GM21723 (cell line): ENCODE measurements around the gene ORC3.
"Not testable (repeated sequence)": the region's sequence is repeated elsewhere in the genome, so short reads cannot be mapped to it uniquely, and the experiment has no call there.

Experiments used
- ATAC-seq: cut with Tn5 transposase; IDR thresholded peaks from one replicate; pipeline ENCODE4 v1.9.1; 2021; ENCODE audit warnings: mild to moderate bottlenecking, moderate library complexity; ENCODE audit not compliant: unreplicated experiment

Gene ORC3

DNA sequence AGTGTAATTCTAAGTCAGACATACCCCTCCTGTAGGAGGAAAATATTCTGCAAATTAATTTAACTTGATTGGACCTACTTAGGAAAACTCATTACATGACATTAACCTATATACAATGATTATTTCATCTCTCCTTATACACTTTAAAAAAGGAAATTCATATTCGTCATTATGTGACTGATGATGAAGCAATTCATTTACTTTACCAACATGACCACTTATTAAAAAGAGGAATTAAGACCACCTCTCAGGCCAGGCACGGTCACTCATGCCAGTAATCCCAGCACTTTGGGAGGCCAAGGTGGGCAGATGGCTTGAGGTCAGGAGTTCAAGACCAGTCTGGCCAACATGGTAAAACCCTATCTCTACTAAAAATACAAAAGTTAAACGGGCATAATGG lies 100.5 kb downstream of the ORC3 start:
- no peak for ATAC-seq

DNA sequence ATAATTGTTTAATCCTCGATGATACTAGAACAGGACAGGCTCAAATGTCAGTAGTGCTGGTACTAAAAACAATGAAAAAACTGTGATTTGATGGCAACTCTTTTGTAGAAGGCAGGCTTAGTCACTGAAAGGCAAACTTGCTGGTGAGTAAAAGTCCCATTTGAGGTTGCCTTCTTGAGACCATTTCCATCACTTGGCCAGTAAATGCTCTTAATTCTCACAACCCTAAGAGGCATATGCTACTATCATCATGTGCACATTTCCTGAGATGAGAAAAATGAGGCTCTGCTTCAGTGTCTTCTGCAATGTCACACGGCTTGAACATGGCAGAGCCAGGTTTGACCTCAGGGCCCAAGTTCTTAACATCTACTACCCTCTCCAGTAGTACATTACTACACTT lies 102.2 kb downstream of the ORC3 start:
- ATAC-seq: no peak

DNA sequence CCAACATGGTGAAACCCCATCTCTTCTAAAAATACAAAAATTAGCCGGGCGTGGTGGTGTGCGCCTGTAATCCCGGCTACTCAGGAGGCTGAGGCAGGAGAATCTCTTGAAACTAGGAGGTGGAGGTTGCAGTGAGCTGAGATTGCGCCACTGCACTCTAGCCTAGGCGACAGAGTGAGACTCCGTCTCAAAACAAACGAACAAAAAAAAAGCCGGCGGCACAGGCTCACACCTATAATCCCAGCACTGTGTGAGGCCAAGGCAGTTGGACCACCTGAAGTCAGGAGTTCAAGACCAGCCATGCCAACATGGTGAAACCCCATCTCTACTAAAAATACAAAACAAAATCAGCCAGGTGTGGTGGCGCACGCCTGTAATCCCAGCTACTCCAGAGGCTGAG lies 106.9 kb downstream of the ORC3 start:
- ATAC-seq: not testable (repeated sequence)

DNA sequence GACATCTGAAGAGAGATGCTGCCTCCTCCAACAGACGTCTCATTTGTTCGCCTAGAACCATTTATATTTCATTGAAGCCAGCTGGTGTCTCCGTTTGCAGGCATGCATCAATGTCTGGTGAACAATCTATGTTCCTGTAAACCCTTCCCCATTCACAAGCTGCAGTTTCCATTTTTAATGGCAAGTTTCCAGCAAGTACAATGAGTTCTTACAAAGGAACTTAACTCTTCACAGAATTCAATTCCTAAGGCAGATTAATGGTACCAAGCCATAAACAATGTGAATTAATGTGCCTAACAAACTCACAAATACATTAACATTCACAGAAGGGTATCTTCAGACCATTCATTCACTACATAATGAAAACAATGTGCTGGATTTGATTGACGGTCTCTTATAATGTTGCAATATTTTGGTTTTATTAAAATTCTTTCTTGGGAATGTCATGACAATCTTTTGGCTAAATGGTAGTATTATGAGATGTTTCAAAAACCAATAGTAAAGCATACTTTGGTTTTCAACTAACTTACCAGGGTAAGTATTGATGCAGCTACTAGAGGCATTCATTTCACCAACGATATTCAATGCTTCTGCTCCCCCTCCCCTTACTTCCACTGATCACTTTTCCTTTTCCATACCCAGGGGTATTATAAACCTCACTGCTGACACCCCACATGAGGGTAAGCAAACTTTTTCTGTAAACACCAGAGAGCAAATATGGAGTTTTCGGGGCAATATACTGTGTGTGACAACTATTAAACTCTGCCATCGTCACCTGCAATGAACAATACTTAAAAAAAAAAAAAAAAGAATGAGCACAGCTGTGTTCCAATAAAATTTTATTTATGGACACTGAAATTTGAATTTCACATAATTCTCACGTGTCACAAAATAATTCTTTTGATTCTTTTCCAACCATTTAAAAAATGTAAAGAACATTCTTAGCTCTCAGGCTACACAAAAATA lies 107.9 kb downstream of the ORC3 start:
- no peak for ATAC-seq

DNA sequence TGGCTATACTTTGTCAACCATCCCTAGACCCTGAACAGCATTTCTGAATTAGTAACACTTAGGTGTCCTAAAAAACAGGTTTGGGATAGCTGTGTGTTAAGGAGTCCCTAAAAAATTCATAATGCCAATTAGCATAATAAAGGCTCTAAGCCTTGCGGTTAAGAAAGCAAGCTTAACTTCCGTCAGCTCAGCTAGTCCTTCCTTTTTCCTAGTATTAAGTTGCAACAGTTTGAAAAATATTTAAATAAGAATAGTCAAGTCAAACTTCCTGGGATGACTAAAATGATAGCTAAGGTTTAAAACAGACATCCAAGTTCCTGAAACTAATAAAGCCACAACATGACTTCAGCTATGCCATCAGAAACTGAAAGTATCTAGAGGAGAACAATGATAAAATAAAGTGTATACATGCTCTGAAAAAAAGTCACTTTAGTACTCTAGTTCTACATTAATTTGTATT lies 108.6 kb downstream of the ORC3 start:
- ATAC-seq: no peak

DNA sequence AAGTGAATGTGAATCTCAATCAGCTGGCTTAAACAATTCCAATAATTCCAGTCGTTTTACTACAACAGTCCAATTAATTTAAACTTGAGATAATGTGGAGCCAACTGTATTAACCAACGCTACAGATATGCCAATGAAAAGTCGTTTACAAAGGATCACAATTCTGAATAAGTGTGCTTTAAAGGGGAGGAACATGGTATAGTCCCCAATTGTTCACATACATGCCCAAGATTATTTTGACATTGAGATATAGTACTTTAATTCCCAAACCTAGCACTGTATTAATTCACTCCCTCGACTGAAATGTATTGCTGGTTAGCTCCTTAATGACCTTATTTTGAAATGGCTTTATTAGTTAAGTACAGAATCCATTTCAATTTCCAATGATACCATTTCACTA lies 109.6 kb downstream of the ORC3 start:
- ATAC-seq: no peak

DNA sequence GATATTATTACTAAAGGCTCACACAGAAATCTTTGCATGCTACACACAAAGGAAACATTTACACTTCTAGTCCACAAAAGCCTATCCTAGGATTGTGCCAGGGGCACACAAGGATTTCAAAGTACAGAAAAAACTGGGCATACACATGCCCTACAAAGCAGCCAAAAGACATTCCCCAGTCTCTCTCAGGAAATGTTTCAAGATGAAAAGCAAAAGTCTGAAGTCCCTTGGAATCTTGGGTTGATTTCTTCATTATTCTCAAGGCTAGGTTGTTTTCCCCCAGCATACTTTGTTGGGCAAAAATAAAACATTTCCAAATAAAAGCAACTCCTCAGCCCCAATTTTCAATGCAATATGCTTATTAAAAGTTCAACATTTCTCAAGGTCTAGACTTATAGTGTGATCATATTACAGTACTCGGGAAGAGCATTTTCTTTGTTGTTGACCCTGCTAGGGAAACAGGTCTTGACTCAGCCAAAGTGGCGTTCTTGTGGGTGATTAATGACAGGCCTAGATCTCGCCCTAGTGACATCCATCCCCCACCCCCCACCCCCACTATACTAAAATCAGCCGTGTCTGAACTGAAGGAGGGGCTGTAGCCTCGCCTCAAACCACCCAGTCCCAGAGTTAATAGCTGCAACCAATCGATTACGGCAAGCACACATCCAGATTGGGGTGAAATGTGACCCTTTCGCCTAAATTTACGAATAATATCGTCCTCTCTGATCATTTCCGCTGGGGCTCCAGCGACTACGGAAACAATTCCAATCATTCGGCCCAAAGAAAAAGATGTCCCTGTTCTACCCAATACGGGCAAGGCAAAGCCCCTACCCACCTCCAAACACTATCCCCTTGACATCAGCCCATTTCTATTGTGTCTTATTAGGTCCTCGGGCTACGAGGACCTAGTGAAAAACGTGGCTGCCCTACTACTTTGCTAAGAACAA lies 110.7 kb downstream of the ORC3 start:
- peak; percentile 19 for ATAC-seq

DNA sequence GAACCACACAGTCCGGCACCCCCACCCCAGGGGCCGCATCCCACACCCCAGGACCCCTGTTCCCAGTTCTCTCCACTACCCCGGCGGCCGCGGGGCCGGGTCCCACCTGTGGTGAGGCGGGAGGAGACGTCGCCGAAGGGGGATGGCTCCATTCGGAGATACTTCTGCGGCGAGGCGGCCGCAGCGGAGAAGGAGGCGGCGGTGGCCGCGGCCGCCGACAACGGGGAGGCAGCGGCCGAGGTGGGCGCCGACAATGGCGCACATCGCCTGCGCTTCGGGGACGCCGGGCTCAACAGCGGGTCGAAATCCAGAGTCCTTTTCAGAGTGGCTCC lies 111.4 kb downstream of the ORC3 start:
- ATAC-seq: no peak

DNA sequence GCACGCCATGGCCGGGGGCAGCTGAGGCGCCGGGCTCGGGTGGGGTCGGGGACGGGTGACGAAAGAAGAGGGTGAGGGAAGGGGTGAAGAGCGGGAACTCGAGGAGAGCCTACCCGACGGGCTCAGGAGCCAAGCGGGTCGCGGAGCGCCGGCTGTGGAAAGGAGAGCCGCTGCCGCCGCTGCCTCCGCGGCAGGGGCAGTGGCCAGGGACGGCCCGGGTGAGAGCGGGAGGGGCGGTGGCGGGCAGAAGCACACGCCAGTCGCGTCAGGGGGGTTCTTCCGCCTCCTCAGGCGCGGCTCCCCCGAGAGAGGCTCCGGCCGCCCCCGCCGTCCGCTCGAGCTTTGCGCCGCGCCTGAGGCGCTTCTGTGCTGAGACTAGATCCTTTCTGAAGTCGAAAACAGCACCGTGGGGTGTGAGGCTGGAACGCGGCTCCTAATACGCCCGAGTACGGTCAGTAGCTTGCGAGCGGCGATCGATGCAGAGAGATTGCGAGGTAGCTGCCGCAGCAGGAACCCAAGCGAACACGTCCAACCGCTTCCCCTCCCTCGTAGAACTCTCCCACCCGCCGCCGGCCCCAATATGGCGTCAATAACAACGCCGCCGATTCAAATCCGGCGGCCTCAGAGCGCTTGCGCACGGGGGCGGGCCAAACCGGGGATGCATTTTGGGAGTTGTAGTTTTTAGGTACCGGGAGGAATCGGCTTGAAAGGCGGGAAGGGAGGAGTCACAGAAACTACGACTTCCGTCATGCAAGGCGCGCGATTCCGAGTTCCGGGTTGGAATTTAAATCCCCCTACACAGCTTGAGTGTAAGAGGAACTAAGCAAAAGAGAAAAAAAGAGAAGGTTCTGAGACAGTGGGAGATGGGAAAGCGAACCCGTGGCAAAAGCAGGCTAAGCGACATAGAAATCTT lies 112.0 kb downstream of the ORC3 start, which contains the start of gene AKIRIN2:
AKIRIN2 (minus strand) TSS at position 558 of the 913 bp plus-strand sequence; CDS start at position 9, 549 bp downstream.
- ATAC-seq: peak; percentile 73

DNA sequence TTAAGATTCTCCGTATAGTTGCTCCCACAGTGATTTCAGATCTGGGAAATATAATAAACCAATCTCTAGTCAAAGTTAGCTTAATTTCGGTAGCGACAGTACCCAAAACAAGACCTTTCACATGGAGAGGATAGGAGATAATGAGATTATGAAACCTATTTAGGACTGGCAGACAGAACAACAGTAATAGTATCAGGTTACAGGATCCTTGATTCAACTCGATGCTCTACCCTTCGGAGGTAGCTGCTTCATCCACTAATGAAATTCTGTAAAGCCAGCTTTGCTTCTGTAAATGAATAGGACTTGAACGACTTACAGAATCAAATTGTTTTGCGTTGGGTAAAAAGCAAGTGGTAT lies 112.6 kb downstream of the ORC3 start:
- ATAC-seq: peak; percentile 14

DNA sequence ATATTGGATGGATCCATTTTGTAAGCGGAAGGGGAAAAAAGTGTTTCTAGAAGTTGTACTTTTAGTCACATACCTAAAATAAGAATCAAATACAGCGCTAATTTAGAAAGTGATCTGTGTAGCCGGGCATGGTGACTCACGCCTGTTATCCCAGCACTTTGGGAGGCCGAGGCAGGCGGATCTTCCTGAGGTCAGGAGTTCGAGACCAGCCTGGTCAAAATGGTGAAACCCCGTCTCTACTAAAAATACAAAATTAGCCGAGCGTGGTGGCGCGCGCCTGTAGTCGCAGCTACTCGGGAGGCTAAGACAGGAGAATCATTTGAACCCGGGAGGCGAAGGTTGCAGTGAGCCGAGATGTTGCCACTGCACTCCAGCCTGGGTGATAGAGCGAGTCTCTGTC lies 113.1 kb downstream of the ORC3 start:
- not testable (repeated sequence) for ATAC-seq

DNA sequence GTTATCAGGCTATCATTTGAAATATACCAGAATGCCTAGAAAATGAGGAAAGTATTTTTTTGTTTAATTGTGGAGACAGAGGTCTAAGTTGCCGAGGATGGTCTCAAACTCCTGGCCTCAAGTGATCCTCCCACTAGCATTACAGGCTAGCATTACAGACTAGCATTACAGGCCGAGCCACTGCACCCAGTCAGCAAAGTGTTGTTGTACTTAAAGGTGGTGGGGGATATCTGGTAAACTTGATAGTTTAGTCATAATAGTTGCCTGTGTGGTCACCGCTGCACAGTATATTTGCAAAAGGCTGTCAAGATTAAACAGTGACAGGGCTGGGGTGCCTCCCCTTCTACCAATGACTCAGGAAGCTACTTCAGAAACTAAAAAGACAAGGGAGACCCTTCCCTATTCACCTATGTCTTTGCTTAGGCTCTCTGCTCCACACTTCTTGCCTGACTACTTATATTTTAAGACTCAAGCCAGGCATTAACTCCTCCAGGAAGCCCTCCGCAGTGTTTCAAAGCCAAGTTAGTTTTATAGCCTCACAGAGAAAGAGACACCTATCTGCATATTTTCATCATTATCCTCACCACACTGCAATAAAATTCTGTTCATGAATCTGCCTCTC lies 115.2 kb downstream of the ORC3 start:
- peak; percentile 45 for ATAC-seq

DNA sequence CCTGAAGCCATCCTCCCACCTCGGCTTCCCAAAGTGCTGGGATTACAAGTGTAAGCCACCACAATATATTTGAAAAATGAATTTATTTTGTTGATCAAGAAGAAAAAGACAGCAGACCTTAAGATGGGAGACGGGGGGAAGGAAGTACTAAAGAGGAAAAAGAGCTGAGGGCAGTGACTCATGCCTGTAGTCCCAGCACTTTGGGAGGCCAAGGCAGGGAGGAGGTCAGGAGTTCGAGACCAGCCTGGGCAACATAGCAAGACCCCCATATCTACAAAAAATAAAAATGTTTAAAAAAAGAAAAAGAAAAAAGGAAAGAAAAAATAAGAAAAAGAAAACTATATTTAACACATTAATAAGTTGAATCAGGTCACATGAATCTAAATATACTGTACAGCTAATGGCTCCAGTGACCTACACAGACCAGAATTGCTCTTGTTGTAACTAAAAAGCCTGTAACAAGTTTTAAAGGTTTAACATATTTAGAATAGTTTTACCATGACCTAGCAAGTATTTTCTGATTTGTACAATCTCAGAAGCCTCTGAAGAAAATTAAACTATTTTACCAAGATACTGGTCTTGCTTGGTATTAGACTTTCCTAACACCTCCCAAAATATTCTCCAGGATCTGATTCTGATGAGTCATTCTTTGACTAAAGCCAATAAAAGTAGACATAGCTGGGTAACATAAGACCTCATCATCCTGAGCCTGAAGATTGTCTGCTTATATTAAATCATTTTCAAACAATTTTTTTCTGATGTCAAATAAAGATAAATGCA lies 116.4 kb downstream of the ORC3 start:
- ATAC-seq: no peak

DNA sequence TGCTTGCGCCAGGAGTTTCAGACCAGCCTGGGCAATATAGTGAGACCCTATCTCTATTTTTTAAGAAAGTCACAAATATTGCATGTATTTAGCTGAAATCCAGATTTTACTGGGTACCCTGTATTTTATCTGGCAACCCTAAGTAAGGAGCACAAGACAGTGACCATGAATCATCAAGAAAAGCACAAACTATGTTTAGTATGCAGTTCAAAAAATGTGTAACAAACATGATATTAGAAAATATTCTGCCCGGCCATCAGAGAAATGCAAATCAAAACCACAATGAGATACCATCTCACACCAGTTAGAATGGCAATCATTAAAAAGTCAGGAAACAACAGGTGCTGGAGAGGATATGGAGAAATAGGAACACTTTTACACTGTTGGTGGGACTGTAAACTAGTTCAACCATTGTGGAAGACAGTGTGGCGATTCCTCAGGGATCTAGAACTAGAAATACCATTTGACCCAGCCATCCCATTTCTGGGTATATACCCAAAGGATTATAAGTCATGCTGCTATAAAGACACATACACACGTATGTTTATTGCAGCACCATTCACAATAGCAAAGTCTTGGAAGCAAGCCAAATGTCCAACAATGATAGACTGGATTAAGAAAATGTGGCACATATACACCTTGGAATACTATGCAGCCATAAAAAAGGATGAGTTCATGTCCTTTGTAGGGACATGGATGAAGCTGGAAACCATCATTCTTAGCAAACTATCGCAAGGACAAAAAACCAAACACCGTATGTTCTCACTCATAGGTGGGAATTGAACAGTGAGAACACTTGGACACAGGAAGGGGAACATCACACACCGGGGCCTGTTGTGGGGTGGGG lies 118.9 kb downstream of the ORC3 start:
- not testable (repeated sequence) for ATAC-seq

DNA sequence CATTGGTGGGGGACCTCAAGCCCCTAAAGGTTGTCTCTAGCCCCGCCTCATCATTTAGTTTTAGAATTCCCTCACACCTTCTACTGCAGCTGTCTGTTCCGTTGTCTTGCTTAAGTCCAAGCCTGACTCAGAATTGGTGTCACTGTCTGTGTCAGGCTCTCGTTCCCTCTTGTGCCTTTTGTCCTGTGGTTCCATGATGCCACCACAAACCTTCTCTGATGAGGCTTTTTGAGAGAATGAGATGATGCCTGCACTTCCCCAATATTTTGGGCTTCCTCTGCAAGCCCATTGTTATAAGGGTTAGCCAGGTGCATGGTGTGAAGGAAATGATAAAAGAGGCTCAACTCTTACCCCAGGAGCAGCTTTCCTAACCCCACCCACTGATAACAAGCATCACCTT lies 120.2 kb downstream of the ORC3 start:
- ATAC-seq: no peak

DNA sequence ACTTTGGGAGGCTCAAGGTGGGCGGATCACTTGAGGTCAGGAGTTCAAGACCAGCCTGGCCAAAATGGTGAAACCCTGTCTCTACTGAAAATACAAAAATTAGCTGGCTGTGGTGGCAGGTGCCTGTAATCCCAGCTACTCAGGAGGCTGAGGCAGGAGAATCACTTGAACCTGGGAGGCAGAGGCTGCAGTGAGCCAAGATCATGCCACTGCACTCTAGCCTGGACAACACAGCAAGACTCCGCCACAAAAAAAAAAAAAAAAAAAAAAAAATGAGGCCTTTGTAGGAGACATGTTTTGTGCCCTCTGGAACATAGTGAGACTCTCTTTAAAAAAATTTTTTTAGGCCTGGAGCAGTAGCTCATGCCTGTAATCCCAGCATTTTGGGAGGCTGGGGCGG lies 122.8 kb downstream of the ORC3 start:
- not testable (repeated sequence) for ATAC-seq

DNA sequence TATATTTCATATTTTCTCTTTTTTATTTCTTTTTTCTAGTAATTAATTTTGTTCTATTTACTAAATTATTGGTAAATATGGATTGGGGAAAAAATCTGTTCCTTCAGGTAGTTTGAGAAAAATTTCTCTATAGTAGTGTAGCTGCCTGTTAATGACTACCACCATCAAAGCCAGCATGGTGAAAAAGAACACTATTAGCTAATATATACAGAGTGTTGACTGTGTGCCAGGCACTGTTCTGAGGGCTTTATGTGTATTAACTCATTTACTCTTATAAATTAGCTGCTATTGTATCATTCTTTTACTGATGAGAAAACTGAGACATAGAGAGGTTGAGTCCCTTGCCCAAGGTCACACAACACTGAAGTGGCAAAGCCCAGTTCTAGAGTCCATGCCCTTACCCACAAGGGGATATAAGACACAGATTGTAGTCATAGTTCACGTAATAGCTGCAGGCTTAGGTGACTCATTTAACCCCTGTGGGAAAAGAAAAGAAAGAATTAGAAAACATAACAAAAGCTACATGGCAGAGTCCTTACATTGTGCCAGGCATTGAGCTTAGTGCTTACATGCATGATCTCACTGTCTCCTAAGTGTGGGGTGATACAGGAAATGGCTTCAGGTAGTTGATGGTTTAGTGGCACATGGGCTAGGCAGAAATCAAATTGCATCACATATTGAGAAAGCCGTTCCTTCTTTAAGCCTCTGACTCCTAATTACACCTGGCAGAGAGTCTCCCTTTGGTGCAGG lies 124.3 kb downstream of the ORC3 start:
- peak; percentile 55 for ATAC-seq
